Right ventricle myocardium inferior (tissue), 1 donor: ENCODE measurements around the gene ZNF317. TPM values are rescaled to one million over a fixed set of nuclear protein-coding genes. Genes with fewer than 3 reads are reported as not detected.
"Not testable (repeated sequence)": the region's sequence is repeated elsewhere in the genome, so short reads cannot be mapped to it uniquely, and the experiment has no call there.

Experiments used
- ATAC-seq: fragments of 200-7000 bp; cut with Tn5 transposase; one replicate; pipeline ENCODE4 v1.9.1; 2020; ENCODE audit warnings: mild to moderate bottlenecking, moderate library complexity
- DNase-seq: peaks from one replicate; pipeline ENCODE4 v3.0.0; 2021; ENCODE audit errors: missing footprints
- intact Hi-C: fragments of 100-400 bp; cut with DNase I; formaldehyde crosslinking; loops from one replicate; pipeline ENCODE4 v1.11.0; 2022
- total RNA-seq: library from RNA; stranded (reverse); fragmentation: NEBNext Ultra II Directional; extraction: Animal tissue kit (Norgen Biotek cat#: 25700); gene quantifications from one replicate; pipeline ENCODE4 v1.2.1, GENCODE V29; 2021
- donor health status: DM: no; HTN: yes; CAD: no; lungs with severe emphysema.

The ZNF317 gene
- total RNA-seq, 1 donor from 2014 or later, result 14.7 TPM

- intact Hi-C loops, result no loop called here
- no peak for ATAC-seq
- no peak for DNase-seq
Observed at GRCh38 chr19:9161427-9161826, 21.2 kb downstream of the ZNF317 start.

- DNase-seq (no peak), ATAC-seq (no peak)
- intact Hi-C loops, result no loop called here
Observed at GRCh38 chr19:9165261-9165660, 25.1 kb downstream of the ZNF317 start.

- intact Hi-C loops, result no loop called here
- DNase-seq (no peak), ATAC-seq (no peak)
Observed at GRCh38 chr19:9166846-9167245, 26.6 kb downstream of the ZNF317 start.

GRCh38 chr19:9171393-9171991 is 31.3 kb downstream of the ZNF317 start:
- intact Hi-C loops, result no loop called here
- DNase-seq (no peak), ATAC-seq (no peak)

- DNase-seq (no peak), ATAC-seq (no peak)
- intact Hi-C loops, result no loop called here
Observed at GRCh38 chr19:9175326-9175725, 35.1 kb downstream of the ZNF317 start.

GRCh38 chr19:9178901-9179300 is 38.7 kb downstream of the ZNF317 start, which contains the start of gene OR7D2:
TSS of gene OR7D2 (plus strand) at chr19:9178979. CDS start at chr19:9185782, 6,803 bp downstream.
- no peak for ATAC-seq

GRCh38 chr19:9183000-9183399 is 42.8 kb downstream of the ZNF317 start:
- no peak for DNase-seq
- ATAC-seq, result no peak
- intact Hi-C loops, result no loop called here

More at GRCh38 chr19:9178901-9179300, 38.7 kb downstream of the ZNF317 start, which contains the start of gene OR7D2:
- DNase-seq, result no peak
- intact Hi-C loops, result no loop called here

- no peak for DNase-seq
- no peak for ATAC-seq
- intact Hi-C loops, result no loop called here
Observed at GRCh38 chr19:9187191-9187590, 47.0 kb downstream of the ZNF317 start.

- DNase-seq (no peak), ATAC-seq (no peak)
- intact Hi-C loops, result no loop called here
Observed at GRCh38 chr19:9189535-9189934, 49.3 kb downstream of the ZNF317 start.

- intact Hi-C loops, ATAC-seq, DNase-seq: not testable (repeated sequence)
Observed at GRCh38 chr19:9198044-9198443, 57.8 kb downstream of the ZNF317 start.

- intact Hi-C loops, result loop anchor here (5.0 kb wide), 1 partner anchor 587 kb away; no protein-coding TSS in a partner anchor
- ATAC-seq (no peak), DNase-seq (no peak)
Observed at GRCh38 chr19:9205501-9206113, 65.4 kb downstream of the ZNF317 start.

Other genes starting within 250 kb of the ZNF317 start
- gene MUC16, start 130.0 kb upstream of the ZNF317 start, total RNA-seq, result 0.05 TPM
- not detected for gene OR1M1, start 53.3 kb upstream of the ZNF317 start, total RNA-seq
- gene OR7G2, start 32.9 kb upstream of the ZNF317 start, total RNA-seq, result not detected
- not detected for gene OR7G1, start 24.6 kb upstream of the ZNF317 start, total RNA-seq
- not detected for gene OR7G3, start 13.4 kb upstream of the ZNF317 start, total RNA-seq
- gene OR7D2, start 38.6 kb downstream of the ZNF317 start, total RNA-seq, result 0.08 TPM
- gene OR7D4, start 79.2 kb downstream of the ZNF317 start, total RNA-seq, result not detected
- gene OR7E24, start 110.5 kb downstream of the ZNF317 start, total RNA-seq, result not detected
- 3.5 TPM for gene ZNF699, start 169.4 kb downstream of the ZNF317 start, total RNA-seq
- 16.6 TPM for gene ZNF559, start 183.8 kb downstream of the ZNF317 start, total RNA-seq
- 2.3 TPM for gene ZNF177, start 222.6 kb downstream of the ZNF317 start, total RNA-seq